Panc1 (cell line): ENCODE results near the gene NFIC. TPM values are rescaled to one million over a fixed set of nuclear protein-coding genes. Genes with fewer than 3 reads are reported as not detected.

Experiments
- ATAC-seq: fragments of 200-7000 bp; cut with Tn5 transposase; 2 replicates; pipeline ENCODE4 v1.9.1; 2020; ENCODE audit warnings: mild to moderate bottlenecking, moderate library complexity
- BruUV-seq: library from RNA; stranded (reverse); fragments of 400-500 nt; replicated peaks from 2 replicates; lab custom pipeline; 2021; lab: Mats Ljungman, UMichigan
- CTCF ChIA-PET: fragments of 300-600 bp; sonication (Branson Sonifier 250); formaldehyde crosslinking; loops from one replicate; lab custom pipeline; 2022; ENCODE audit warnings: antibody characterized with exemption; lab: Charles Lee
- POLR2A ChIA-PET: fragments of 300-600 bp; sonication (Branson Sonifier 250); formaldehyde crosslinking; loops from one replicate; lab custom pipeline; 2022; ENCODE audit warnings: antibody characterized with exemption; lab: Charles Lee
- DNase-seq: peaks from one replicate; pipeline ENCODE4 v3.0.0-alpha.2; 2010; ENCODE audit warnings: low read depth, low spot score
- H3K27ac ChIP-seq: 2 replicates; pipeline ENCODE4 v1.5.1; 2011; ENCODE audit warnings: mild to moderate bottlenecking, low read length, inconsistent platforms
- H3K27me3 ChIP-seq: fragments of 200-500 bp; sonication (Bioruptor generic); 2 replicates; pipeline ENCODE4 v1.6.0; 2014; ENCODE audit warnings: low read length, inconsistent platforms; ENCODE audit not compliant: control insufficient read depth, insufficient read depth
- H3K36me3 ChIP-seq: fragments of 200-500 bp; sonication (Bioruptor generic); 2 replicates; pipeline ENCODE4 v1.5.1; 2014; ENCODE audit warnings: inconsistent platforms, mild to moderate bottlenecking, low read length, moderate library complexity; ENCODE audit not compliant: control insufficient read depth, insufficient read depth
- H3K4me1 ChIP-seq: 2 replicates; pipeline ENCODE4 v1.5.1; 2011; ENCODE audit warnings: inconsistent platforms, mild to moderate bottlenecking, low read length, moderate library complexity; ENCODE audit not compliant: control insufficient read depth, insufficient read depth
- H3K4me3 ChIP-seq, 2 experiments: 2 replicates each; pipeline ENCODE4 v1.5.1; 2011 to 2012; ENCODE audit warnings: low read depth in 2 of 2, low read length in 2 of 2, mild to moderate bottlenecking in 2 of 2, inconsistent platforms in 1 of 2, moderate library complexity in 1 of 2
- H3K9me3 ChIP-seq: fragments of 200-500 bp; sonication (Bioruptor generic); 2 replicates; pipeline ENCODE4 v1.5.1; 2014; ENCODE audit warnings: low read depth, mild to moderate bottlenecking, inconsistent platforms, low read length, moderate library complexity; ENCODE audit not compliant: control insufficient read depth, insufficient read depth
- CTCF ChIP-seq: fragments of 450-650 bp; IDR thresholded peaks from 2 replicates; pipeline ENCODE4 v1.5.1; 2017; ENCODE audit warnings: mild to moderate bottlenecking
- POLR2AphosphoS5 ChIP-seq: IDR thresholded peaks from 2 replicates; pipeline ENCODE4 v1.6.1; 2012; ENCODE audit warnings: mild to moderate bottlenecking, low read depth, low read length, moderate library complexity
- SIN3A ChIP-seq: IDR thresholded peaks from 2 replicates; pipeline ENCODE4 v1.6.1; 2012; ENCODE audit warnings: low read depth, mild to moderate bottlenecking, low read length, moderate library complexity, borderline replicate concordance; ENCODE audit not compliant: insufficient read depth
- TCF7L2 ChIP-seq: IDR thresholded peaks from 2 replicates; pipeline ENCODE4 v1.6.1; 2011; ENCODE audit warnings: mild to moderate bottlenecking, low read depth, low read length, inconsistent platforms
- in situ Hi-C: cut with HindIII; loops from 2 replicates; pipeline ENCODE4 v1.10.0; 2016; ENCODE audit warnings: low sequenced_read_pairs, low pct_unique_long_range_greater_than_20kb
- intact Hi-C: fragments of 100-400 bp; cut with micrococcal nuclease; formaldehyde crosslinking; loops from one replicate; pipeline ENCODE4 v1.10.0; 2022; ENCODE audit not compliant: unreplicated experiment
- total RNA-seq: library from RNA; stranded (reverse); gene quantifications from one replicate; pipeline ENCODE4 v1.2.1, GENCODE V29; 2021; ENCODE audit not compliant: unreplicated experiment
- TF ChIP-seq, protein P1 (sequence below), 2 experiments: IDR thresholded peaks; 2 replicates each; pipeline ENCODE4 v1.6.1; 2011 to 2012; ENCODE audit warnings: low read depth in 2 of 2, control low read depth in 1 of 2, low read length in 1 of 2, mild to moderate bottlenecking in 1 of 2, moderate library complexity in 1 of 2; ENCODE audit not compliant: insufficient read depth in 1 of 2

Gene NFIC
- total RNA-seq, 1 experiment from 2014 or later, result 120 TPM

GRCh38 chr19:3364501-3364858, 1.9 kb upstream of the NFIC start:
- ATAC-seq (no peak), DNase-seq (no peak)
- Histone ChIP-seq H3K27me3 (no peaks in the 10 kb centered on the region), H3K9me3 (no peaks in the 10 kb centered on the region), H3K36me3 (no peaks in the 10 kb centered on the region), H3K4me3 (no peak overlapping the region), H3K4me1 (peaks cover 35% of the 10 kb centered on the region), H3K27ac (peak overlapping the region; percentile 91)
- no TSS peak for BruUV-seq
- intact Hi-C loops, result no loop called here
- ChIA-PET POLR2A (interaction anchor here (0.5 kb wide), 1 partner anchor 8 kb away, joined by 5 read pairs; no protein-coding TSS in a partner anchor), CTCF (no interaction called here)
- TF ChIP-seq CTCF, result no peak
- no peak for TF ChIP-seq SIN3A
- no peak for TF ChIP-seq POLR2AphosphoS5
- TF ChIP-seq, protein P1, sequence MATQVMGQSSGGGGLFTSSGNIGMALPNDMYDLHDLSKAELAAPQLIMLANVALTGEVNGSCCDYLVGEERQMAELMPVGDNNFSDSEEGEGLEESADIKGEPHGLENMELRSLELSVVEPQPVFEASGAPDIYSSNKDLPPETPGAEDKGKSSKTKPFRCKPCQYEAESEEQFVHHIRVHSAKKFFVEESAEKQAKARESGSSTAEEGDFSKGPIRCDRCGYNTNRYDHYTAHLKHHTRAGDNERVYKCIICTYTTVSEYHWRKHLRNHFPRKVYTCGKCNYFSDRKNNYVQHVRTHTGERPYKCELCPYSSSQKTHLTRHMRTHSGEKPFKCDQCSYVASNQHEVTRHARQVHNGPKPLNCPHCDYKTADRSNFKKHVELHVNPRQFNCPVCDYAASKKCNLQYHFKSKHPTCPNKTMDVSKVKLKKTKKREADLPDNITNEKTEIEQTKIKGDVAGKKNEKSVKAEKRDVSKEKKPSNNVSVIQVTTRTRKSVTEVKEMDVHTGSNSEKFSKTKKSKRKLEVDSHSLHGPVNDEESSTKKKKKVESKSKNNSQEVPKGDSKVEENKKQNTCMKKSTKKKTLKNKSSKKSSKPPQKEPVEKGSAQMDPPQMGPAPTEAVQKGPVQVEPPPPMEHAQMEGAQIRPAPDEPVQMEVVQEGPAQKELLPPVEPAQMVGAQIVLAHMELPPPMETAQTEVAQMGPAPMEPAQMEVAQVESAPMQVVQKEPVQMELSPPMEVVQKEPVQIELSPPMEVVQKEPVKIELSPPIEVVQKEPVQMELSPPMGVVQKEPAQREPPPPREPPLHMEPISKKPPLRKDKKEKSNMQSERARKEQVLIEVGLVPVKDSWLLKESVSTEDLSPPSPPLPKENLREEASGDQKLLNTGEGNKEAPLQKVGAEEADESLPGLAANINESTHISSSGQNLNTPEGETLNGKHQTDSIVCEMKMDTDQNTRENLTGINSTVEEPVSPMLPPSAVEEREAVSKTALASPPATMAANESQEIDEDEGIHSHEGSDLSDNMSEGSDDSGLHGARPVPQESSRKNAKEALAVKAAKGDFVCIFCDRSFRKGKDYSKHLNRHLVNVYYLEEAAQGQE (IDR thresholded peaks at IDR 0.05; ENCODE audit: insufficient read depth in 1 of 2, low read depth in 2 of 2, low read length in 1 of 2), result no peak
- in situ Hi-C loops, result no loop called here

GRCh38 chr19:3365093-3365835, 1.1 kb upstream of the NFIC start:
- peak overlapping the region; percentile 91 for H3K27ac ChIP-seq
- TF ChIP-seq POLR2AphosphoS5 (no peak), SIN3A (no peak), CTCF (no peak), TCF7L2 (no peak)
- TF ChIP-seq, protein P1 (IDR thresholded peaks at IDR 0.05; ENCODE audit: insufficient read depth in 1 of 2, low read depth in 2 of 2, low read length in 1 of 2), result no peak
- peaks cover 43% of the 10 kb centered on the region for H3K4me1 ChIP-seq
- ChIA-PET CTCF (interaction anchor here (0.6 kb wide), 1 partner anchor 13 kb away, joined by 3 read pairs; no protein-coding TSS in a partner anchor), POLR2A (interaction anchor here (0.5 kb wide), 1 partner anchor 7 kb away, joined by 5 read pairs; no protein-coding TSS in a partner anchor)
- H3K9me3 ChIP-seq, result no peaks in the 10 kb centered on the region
- intact Hi-C loops, result no loop called here
- peak overlapping the region; percentile 47 to 60 for H3K4me3 ChIP-seq
- ATAC-seq (peak; percentile 10), DNase-seq (no peak)
- in situ Hi-C loops, result no loop called here
- no TSS peak for BruUV-seq
- H3K36me3 ChIP-seq, result no peaks in the 10 kb centered on the region
- H3K27me3 ChIP-seq, result no peaks in the 10 kb centered on the region
